AG04449 (cell line): ENCODE data around the gene PAIP1.

Experiments
- CTCF ChIA-PET: fragments of 350-600 bp; formaldehyde crosslinking; extraction: SDS; loops from one replicate; lab custom pipeline; 2021; ENCODE audit warnings: antibody characterized with exemption; lab: Yijun Ruan, JAX
- POLR2A ChIA-PET: fragments of 400-600, 350-600 bp; formaldehyde crosslinking; extraction: SDS; loops from one replicate; lab custom pipeline; 2020; ENCODE audit warnings: antibody characterized with exemption, inconsistent platforms; lab: Yijun Ruan, JAX
- DNase-seq: peaks from one replicate; pipeline ENCODE4 v3.0.0-alpha.2; 2010; ENCODE audit warnings: low read depth, low spot score
- H3K4me3 ChIP-seq: 2 replicates; pipeline ENCODE4 v1.5.1; 2011; ENCODE audit warnings: low read depth, mild to moderate bottlenecking, control low read depth, low read length
- CTCF ChIP-seq: IDR thresholded peaks from one replicate; pipeline ENCODE4 v1.5.1; 2011; ENCODE audit warnings: mild to moderate bottlenecking, moderate library complexity, low read length, control low read depth, inconsistent platforms; ENCODE audit not compliant: insufficient read depth; ENCODE audit errors: missing control alignments

PAIP1 gene

GRCh38 chr5:43482490-43483297 is 74.2 kb downstream of the PAIP1 start:
- ChIA-PET CTCF (no interaction called here), POLR2A (no interaction called here)
- no peak for TF ChIP-seq CTCF
- DNase-seq: peak; percentile 2
- peak overlapping the region; percentile 81 for H3K4me3 ChIP-seq
